Glutamatergic neuron (in vitro differentiated cells): ENCODE data around the gene TRAK2. TPM values are rescaled to one million over a fixed set of nuclear protein-coding genes. Genes with fewer than 3 reads are reported as not detected.
"Not testable (repeated sequence)": the region's sequence is repeated elsewhere in the genome, so short reads cannot be mapped to it uniquely, and the experiment has no call there.

Experiments used
- DNase-seq: peaks from one replicate; pipeline ENCODE4 v3.0.0; 2022
- H3K27ac Mint-ChIP-seq: one replicate; pipeline ENCODE4 v1.8.0; 2020; ENCODE audit warnings: mild to moderate bottlenecking, mixed read lengths, inconsistent platforms; ENCODE audit not compliant: unreplicated experiment
- H3K27me3 Mint-ChIP-seq: one replicate; pipeline ENCODE4 v1.8.0; 2020; ENCODE audit warnings: mild to moderate bottlenecking, moderate library complexity, mixed read lengths, inconsistent platforms; ENCODE audit not compliant: unreplicated experiment
- H3K36me3 Mint-ChIP-seq: one replicate; pipeline ENCODE4 v1.8.0; 2020; ENCODE audit warnings: mild to moderate bottlenecking, mixed read lengths, inconsistent platforms; ENCODE audit not compliant: unreplicated experiment
- H3K4me1 Mint-ChIP-seq: one replicate; pipeline ENCODE4 v1.8.0; 2020; ENCODE audit warnings: mild to moderate bottlenecking, low read depth, mixed read lengths, inconsistent platforms; ENCODE audit not compliant: unreplicated experiment
- H3K4me3 Mint-ChIP-seq: one replicate; pipeline ENCODE4 v1.8.0; 2020; ENCODE audit warnings: mild to moderate bottlenecking, mixed read lengths, inconsistent platforms; ENCODE audit not compliant: unreplicated experiment
- H3K9me3 Mint-ChIP-seq: one replicate; pipeline ENCODE4 v1.8.0; 2020; ENCODE audit warnings: mild to moderate bottlenecking, moderate library complexity, mixed read lengths, inconsistent platforms; ENCODE audit not compliant: unreplicated experiment
- CTCF ChIP-seq: fragments of 200-600 bp; sonication (generic); IDR thresholded peaks from one replicate; pipeline ENCODE4 v1.5.0; 2021; ENCODE audit not compliant: partially characterized antibody, unreplicated experiment
- long read RNA-seq: library from polyadenylated mRNA; unstranded; transcript quantifications from one replicate; pipeline ENCODE4 v2.0.0, GENCODE V29; 2020; ENCODE audit not compliant: unreplicated experiment
- total RNA-seq: library from RNA; stranded (reverse); fragmentation: NEBNext Ultra II Directional; extraction: Animal tissue kit (Norgen Biotek cat#: 25700); gene quantifications from one replicate; pipeline ENCODE4 v1.2.1, GENCODE V29; 2021; ENCODE audit not compliant: unreplicated experiment

The TRAK2 gene
- total RNA-seq, result 58.9 TPM
- long read RNA-seq, full-length matches to known transcripts, result 2 of 7 reads
- long read RNA-seq, partial matches to known transcripts, result 0 of 7 reads
- long read RNA-seq, other reads (novel, unspliced or antisense), result 5 of 7 reads

- H3K27me3 Mint-ChIP-seq, result peaks cover 2% of the 10 kb centered on the region
- peak within 1 kb of the TSS; percentile 97 for H3K27ac Mint-ChIP-seq
Measured at GRCh38 chr2:201451292-201452057, at the start of gene TRAK2, which contains the start of gene STRADB. Gene TRAK2 (minus strand): TSS chr2:201451458. CDS start chr2:201420507, 30,951 bp downstream. Gene STRADB (plus strand): TSS chr2:201451740. CDS start chr2:201454841, 3,101 bp downstream.

GRCh38 chr2:201500534-201500933 is 49.3 kb upstream of the TRAK2 start:
- Mint-ChIP-seq H3K27ac (no peak overlapping the region), H3K9me3 (peaks cover 2% of the 10 kb centered on the region), H3K4me3 (no peak overlapping the region), H3K27me3 (no peaks in the 10 kb centered on the region), H3K4me1 (no peaks in the 10 kb centered on the region), H3K36me3 (peaks cover 9% of the 10 kb centered on the region)
- TF ChIP-seq CTCF, result no peak
- DNase-seq, result no peak

More at GRCh38 chr2:201451292-201452057, at the start of gene TRAK2, which contains the start of gene STRADB:
- DNase-seq, result peak; percentile 98
- peaks cover 5% of the 10 kb centered on the region for H3K9me3 Mint-ChIP-seq
- no peaks in the 10 kb centered on the region for H3K36me3 Mint-ChIP-seq
- TF ChIP-seq CTCF, result peak; percentile 10
- H3K4me1 Mint-ChIP-seq, result peaks cover 7% of the 10 kb centered on the region
- peak within 1 kb of the TSS; percentile 95 for H3K4me3 Mint-ChIP-seq

- Mint-ChIP-seq H3K27me3 (no peaks in the 10 kb centered on the region), H3K4me3 (no peak overlapping the region), H3K4me1 (no peaks in the 10 kb centered on the region), H3K9me3 (no peaks in the 10 kb centered on the region), H3K36me3 (peaks cover 3% of the 10 kb centered on the region), H3K27ac (no peak overlapping the region)
- no peak for DNase-seq
- TF ChIP-seq CTCF, result no peak
Measured at GRCh38 chr2:201496785-201497184, 45.5 kb upstream of the TRAK2 start.

GRCh38 chr2:201490291-201490690 is 39.0 kb upstream of the TRAK2 start:
- peaks cover 2% of the 10 kb centered on the region for H3K9me3 Mint-ChIP-seq
- H3K27me3 Mint-ChIP-seq, result no peaks in the 10 kb centered on the region
- H3K36me3 Mint-ChIP-seq, result no peaks in the 10 kb centered on the region
- no peak overlapping the region for H3K4me3 Mint-ChIP-seq
- DNase-seq, result no peak
- H3K27ac Mint-ChIP-seq, result no peak overlapping the region
- no peaks in the 10 kb centered on the region for H3K4me1 Mint-ChIP-seq
- TF ChIP-seq CTCF, result no peak

- H3K9me3 Mint-ChIP-seq, result peaks cover 2% of the 10 kb centered on the region
- H3K4me1 Mint-ChIP-seq, result no peaks in the 10 kb centered on the region
- peaks cover 7% of the 10 kb centered on the region for H3K36me3 Mint-ChIP-seq
- DNase-seq, result no peak
- no peaks in the 10 kb centered on the region for H3K27me3 Mint-ChIP-seq
- H3K4me3 Mint-ChIP-seq, result no peak overlapping the region
- TF ChIP-seq CTCF, result no peak
- H3K27ac Mint-ChIP-seq, result no peak overlapping the region
Measured at GRCh38 chr2:201484805-201485204, 33.5 kb upstream of the TRAK2 start.

- H3K27me3 Mint-ChIP-seq, H3K4me1 Mint-ChIP-seq, H3K9me3 Mint-ChIP-seq, H3K4me3 Mint-ChIP-seq, DNase-seq, H3K36me3 Mint-ChIP-seq, H3K27ac Mint-ChIP-seq: not testable (repeated sequence)
Measured at GRCh38 chr2:201483758-201484157, 32.5 kb upstream of the TRAK2 start.
